Measurements from ENCODE around the gene AK9.
"Not testable (repeated sequence)": the region's sequence is repeated elsewhere in the genome, so short reads cannot be mapped to it uniquely, and the experiment has no call there.

AK9 gene

DNA sequence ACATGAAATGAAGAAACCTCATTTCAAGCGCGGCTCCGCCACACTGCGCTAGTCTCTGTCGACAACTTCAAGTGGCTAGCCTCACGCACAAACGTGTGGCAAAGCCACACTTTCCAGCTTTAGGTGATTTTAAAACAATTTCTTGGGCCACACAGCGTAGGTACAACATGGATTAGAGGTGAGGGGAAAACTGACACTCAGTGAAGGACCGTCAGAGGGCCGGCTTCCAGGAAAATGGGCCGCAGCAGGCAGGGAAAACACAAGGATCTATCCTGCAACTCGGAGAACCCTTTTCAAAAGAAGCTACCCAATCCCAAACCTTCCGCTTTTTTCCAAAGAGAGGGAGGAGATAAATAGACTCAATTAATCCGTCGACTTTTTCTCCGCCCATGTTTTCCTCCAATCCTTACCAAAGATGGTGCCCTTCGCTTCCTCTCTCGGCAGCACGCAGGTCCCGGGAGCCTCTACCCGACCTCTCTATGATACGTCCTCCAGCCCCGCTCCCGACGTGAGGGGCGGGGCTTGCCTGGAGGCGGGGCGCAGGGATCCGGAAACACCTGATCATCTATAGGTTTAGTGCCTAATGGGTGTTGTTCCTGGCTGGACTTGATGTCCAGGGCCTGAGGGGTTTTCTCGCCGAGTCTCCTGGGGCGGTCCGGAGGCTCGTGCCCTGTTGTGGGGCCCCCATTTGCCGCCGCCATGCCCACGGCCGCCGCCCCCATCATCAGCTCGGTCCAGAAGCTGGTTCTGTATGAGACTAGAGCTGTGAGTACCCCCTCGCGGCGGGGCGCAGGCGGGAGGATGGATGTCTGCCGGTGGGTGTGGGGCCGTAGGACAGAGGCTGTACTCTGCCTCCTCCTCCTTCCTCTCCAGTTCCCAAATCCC, at the start of gene AK9, which contains the start of gene FIG4:
TSS of gene AK9 (minus strand) at position 466 of the 885 bp plus-strand sequence. CDS start 15,457 bp downstream, outside the sequence.
TSS of gene FIG4 (plus strand) at position 560 of the 885 bp plus-strand sequence. CDS start at position 700, 140 bp downstream.
- DNase-seq = peak; percentile 91

- no peak for DNase-seq
Measured at GRCh38 chr6:109740787-109741186, 49.8 kb upstream of the AK9 start.

DNA sequence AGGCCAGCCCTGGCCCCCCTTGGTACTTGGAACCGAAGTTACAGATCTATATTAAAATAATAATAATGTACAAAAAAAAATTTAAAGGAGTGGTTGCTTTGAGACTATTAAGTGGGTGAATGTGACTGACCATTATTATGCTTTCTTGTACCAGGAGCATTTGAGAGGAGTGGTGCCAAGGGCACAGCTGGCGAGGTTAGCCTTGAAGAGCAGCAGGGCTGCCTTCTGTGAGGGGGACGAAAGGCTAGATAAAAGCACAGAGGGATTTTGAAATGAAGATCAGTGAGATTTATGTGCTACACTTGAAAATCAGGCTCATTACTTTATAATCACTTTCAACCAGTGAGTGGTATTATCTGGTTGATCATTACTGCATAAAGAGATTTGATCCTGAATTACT, 48.7 kb upstream of the AK9 start:
- DNase-seq = no peak

GRCh38 chr6:109738667-109739066, 47.7 kb upstream of the AK9 start:
- no peak for DNase-seq

GRCh38 chr6:109738255-109738654, 47.3 kb upstream of the AK9 start:
- no peak for DNase-seq

GRCh38 chr6:109736273-109737025, 45.4 kb upstream of the AK9 start:
- no peak for DNase-seq

GRCh38 chr6:109725250-109725649, 34.2 kb upstream of the AK9 start:
- not testable (repeated sequence) for DNase-seq

DNA sequence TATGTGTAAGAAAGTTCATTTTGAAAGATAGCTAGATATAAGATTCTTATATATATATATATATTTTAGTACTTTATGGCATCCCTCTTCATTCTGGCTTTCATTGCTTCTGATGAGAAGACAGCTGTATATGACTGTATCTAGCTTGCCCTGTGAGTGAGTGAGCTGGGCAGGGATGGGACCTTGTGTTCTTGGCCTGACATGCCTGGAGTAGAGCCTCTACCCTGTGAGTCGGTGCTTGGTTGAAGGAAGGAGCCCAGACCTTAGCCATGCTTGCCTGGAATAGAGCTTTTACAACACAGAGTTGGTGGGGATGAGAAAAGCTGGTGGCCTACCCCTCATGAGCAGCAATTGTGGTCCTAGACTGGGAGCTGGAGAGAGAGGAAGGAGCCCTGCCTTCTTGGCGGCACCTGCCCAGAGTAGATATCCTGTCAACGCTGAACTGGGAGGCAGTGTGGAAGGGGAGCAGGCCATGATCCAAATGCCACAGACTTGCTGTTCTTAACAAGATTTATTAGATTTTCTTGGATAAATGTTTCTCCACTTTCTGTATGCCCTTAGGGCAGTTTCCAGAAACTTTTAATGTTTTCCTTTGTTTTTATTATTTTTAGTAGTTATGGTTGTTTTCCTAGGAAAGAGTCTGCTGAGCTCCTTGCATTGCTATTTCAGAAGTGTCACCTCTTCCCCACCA, 31.7 kb upstream of the AK9 start:
- no peak for DNase-seq

- DNase-seq = no peak
Measured at GRCh38 chr6:109722011-109722410, 31.0 kb upstream of the AK9 start.

GRCh38 chr6:109720311-109720710, 29.3 kb upstream of the AK9 start:
- no peak for DNase-seq

GRCh38 chr6:109718991-109719390, 28.0 kb upstream of the AK9 start:
- no peak for DNase-seq

- DNase-seq = no peak
Measured at GRCh38 chr6:109717971-109718370, 27.0 kb upstream of the AK9 start.

GRCh38 chr6:109715616-109716015, 24.6 kb upstream of the AK9 start:
- DNase-seq = no peak

- DNase-seq = no peak
Measured at GRCh38 chr6:109714611-109715010, 23.6 kb upstream of the AK9 start.

- no peak for DNase-seq
Measured at GRCh38 chr6:109714166-109714565, 23.2 kb upstream of the AK9 start.

DNA sequence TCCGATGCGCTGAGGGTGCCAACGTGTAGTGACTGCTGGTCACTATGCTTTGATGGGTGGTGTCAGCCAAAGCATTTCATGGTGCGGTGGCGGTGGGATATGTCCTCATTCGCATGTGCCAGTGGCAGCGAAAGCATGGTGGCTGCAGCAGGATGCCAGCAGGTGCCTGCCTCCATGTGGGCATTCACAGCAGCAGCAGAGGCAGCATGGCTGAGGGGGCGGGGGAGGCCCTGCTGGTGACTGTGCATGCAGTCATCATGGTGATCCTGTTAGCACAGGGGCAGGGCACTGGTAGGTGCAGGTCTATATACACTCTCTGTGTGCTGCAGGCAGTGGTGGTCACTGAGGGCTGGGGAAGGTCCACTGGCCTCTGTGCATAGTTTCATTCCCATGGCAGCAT, 22.1 kb upstream of the AK9 start:
- no peak for DNase-seq

DNA sequence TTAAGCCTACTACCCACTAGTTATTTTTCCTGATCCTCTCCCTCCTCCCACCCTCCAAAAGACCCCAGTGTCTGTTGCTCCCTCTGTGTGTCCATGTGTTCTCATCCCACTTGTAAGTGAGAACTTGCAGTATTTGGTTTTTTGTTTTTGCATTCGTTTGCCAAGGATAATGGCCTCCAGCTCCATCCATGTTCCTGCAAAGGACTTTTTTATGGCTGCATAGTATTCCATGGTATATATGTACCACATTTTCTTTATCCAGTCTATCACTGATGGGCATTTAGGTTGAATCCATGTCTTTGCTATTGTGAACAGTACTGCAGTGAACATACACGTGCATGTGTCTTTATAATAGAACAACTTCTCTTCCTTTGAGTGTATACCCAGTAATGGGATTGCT, 17.1 kb upstream of the AK9 start:
- not testable (repeated sequence) for DNase-seq

DNA sequence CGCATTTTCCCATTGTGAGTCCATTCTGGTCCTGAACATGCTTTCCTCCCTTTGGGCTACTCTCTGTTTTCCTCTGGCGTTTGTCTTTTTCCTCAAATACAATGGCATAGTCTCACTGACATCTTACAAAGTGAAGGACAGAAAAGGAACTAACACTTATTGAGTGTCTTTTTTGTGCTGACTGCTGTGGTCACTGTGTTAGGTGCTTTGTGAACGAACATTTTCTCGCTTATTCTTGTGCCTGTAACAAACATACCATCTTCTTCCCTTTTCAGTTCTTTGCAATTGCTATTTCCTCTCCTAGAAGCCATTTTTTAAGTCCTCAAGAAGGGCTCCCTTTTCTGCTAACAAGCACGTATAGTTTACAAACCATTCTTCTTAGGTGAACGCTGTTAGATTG, 15.5 kb upstream of the AK9 start:
- no peak for DNase-seq

DNA sequence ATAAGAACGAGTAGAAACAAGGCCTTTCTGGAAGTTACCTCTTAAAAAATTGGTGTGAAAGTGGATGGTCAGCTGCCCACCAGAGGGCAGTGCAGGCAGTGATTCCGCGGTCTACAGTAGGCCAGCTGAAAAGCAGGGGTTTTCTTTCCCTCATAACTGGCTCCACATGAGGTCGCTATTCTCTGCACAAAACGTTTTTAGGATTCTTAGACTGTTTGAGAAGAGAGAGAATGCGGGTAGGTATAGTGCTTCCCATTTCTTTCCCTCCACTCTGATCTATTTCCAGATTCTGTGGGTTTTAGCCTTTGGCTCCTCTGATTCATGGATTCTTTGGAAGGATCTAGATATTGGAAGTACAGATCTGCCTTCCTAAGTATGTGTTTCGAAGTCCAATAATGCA, 14.3 kb upstream of the AK9 start:
- peak; percentile 68 for DNase-seq

DNA sequence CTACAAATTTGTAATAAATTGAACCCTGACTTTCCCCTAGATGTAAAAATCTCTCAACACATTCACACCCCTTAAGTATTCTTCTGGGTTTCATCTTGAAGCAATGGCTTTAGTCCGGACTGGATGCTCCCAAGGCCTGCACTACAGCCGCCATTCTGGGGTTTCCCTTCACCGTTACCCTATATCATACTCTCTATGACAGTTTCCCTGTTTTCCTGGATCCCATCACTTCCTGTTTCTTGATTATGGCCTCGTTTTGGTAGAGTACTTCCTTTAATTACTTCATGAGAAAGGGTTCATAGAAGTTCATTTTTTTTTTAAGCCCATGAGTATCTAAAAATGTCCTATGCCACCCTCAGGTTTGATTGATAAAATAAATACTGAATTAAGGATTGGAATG, 11.8 kb upstream of the AK9 start:
- DNase-seq = no peak

GRCh38 chr6:109701774-109702173, 10.8 kb upstream of the AK9 start:
- DNase-seq = no peak

GRCh38 chr6:109701221-109701620, 10.2 kb upstream of the AK9 start:
- DNase-seq = no peak

GRCh38 chr6:109696355-109696754, 5.4 kb upstream of the AK9 start:
- no peak for DNase-seq

All from activated CD4-positive, CD25-positive, alpha-beta regulatory T cell treated with anti-CD3 and anti-CD28 coated beads, Interleukin-2, amount 50 U/mL, for 72 hours (primary cell).